ENCODE results near the gene METAP1D.
"Not testable (repeated sequence)": the region's sequence is repeated elsewhere in the genome, so short reads cannot be mapped to it uniquely, and the experiment has no call there.

The METAP1D gene

GRCh38 chr2:171997031-171997430 lies 2.7 kb upstream of the METAP1D start:
- not testable (repeated sequence) for DNase-seq (ENCODE audit: low read depth)

- no peak for DNase-seq (ENCODE audit: low read depth)
These were observed 592 bp upstream of the METAP1D start for GRCh38 chr2:171999161-171999560.

- no peak for DNase-seq (ENCODE audit: low read depth)
These were observed 1.1 kb downstream of the METAP1D start for GRCh38 chr2:172000696-172001361.

- no peak for DNase-seq (ENCODE audit: low read depth)
These were observed 7.6 kb downstream of the METAP1D start for GRCh38 chr2:172007372-172007771.

GRCh38 chr2:172009823-172010222 lies 10.1 kb downstream of the METAP1D start:
- no peak for DNase-seq (ENCODE audit: low read depth)

GRCh38 chr2:172011812-172012575 lies 12.2 kb downstream of the METAP1D start:
- DNase-seq (ENCODE audit: low read depth), result no peak

- no peak for DNase-seq (ENCODE audit: low read depth)
These were observed 13.1 kb downstream of the METAP1D start for GRCh38 chr2:172012677-172013391.

- DNase-seq (ENCODE audit: low read depth), result no peak
These were observed 13.6 kb downstream of the METAP1D start for GRCh38 chr2:172013396-172013795.

- no peak for DNase-seq (ENCODE audit: low read depth)
These were observed 21.6 kb downstream of the METAP1D start for GRCh38 chr2:172021074-172021931.

- no peak for DNase-seq (ENCODE audit: low read depth)
These were observed 22.2 kb downstream of the METAP1D start for GRCh38 chr2:172021955-172022354.

GRCh38 chr2:172031536-172031935 lies 31.8 kb downstream of the METAP1D start:
- no peak for DNase-seq (ENCODE audit: low read depth)

GRCh38 chr2:172038121-172038520 lies 38.4 kb downstream of the METAP1D start:
- no peak for DNase-seq (ENCODE audit: low read depth)

GRCh38 chr2:172038604-172039003 lies 38.9 kb downstream of the METAP1D start:
- DNase-seq (ENCODE audit: low read depth), result no peak

- no peak for DNase-seq (ENCODE audit: low read depth)
These were observed 39.4 kb downstream of the METAP1D start for GRCh38 chr2:172039011-172039704.

- no peak for DNase-seq (ENCODE audit: low read depth)
These were observed 40.6 kb downstream of the METAP1D start for GRCh38 chr2:172040311-172040710.

GRCh38 chr2:172046080-172046678 lies 46.4 kb downstream of the METAP1D start:
- no peak for DNase-seq (ENCODE audit: low read depth)

GRCh38 chr2:172046866-172047565 lies 47.3 kb downstream of the METAP1D start:
- DNase-seq (ENCODE audit: low read depth), result no peak

- no peak for DNase-seq (ENCODE audit: low read depth)
These were observed 48.1 kb downstream of the METAP1D start for GRCh38 chr2:172047566-172048507.
